ENCODE results near the gene TREM1. TPM values are rescaled to one million over a fixed set of nuclear protein-coding genes. Genes with fewer than 3 reads are reported as not detected.
A peak's percentile ranks its signal among the peaks of the same experiment; 100 is the strongest.

Gene TREM1
- total RNA-seq = 1 to 10 TPM in 2 of 3 donors, under 1 TPM in 1; 0.98 to 2.8 (median 1.3) TPM

GRCh38 chr6:41286544-41287346 lies at the start of gene TREM1:
Gene TREM1 (minus strand): TSS chr6:41286682. CDS start chr6:41286655, 27 bp downstream.
- Histone ChIP-seq H3K4me3 (no peak within 1 kb of the TSS), H3K27me3 (no peaks in the 10 kb centered on the region), H3K9me3 (no peaks in the 10 kb centered on the region), H3K27ac (no peak within 1 kb of the TSS), H3K36me3 (no peaks in the 10 kb centered on the region), H3K4me1 (no peaks in the 10 kb centered on the region)
- no peak for DNase-seq (ENCODE audit: low spot score in 2 of 2)
- TF ChIP-seq POLR2AphosphoS5 (IDR thresholded peaks at IDR 0.05) (peak in 1 of 3 donors; percentile 53), POLR2A (IDR thresholded peaks at IDR 0.05) (no peak), CTCF (IDR thresholded peaks at IDR 0.05) (no peak)
- intact Hi-C loops (cut with DNase I; ENCODE audit: low total_unique reads) = no loop called here

- H3K27ac ChIP-seq = no peak overlapping the region
- intact Hi-C loops (cut with DNase I; ENCODE audit: low total_unique reads) = loop anchor here (10.0 kb wide), 1 partner anchor 501 kb away; no protein-coding TSS in a partner anchor
- H3K4me3 ChIP-seq = no peak overlapping the region
- no peaks in the 10 kb centered on the region for H3K27me3 ChIP-seq
- DNase-seq (ENCODE audit: low spot score in 2 of 2) = no peak
- H3K9me3 ChIP-seq = no peaks in the 10 kb centered on the region
- no peaks in the 10 kb centered on the region for H3K4me1 ChIP-seq
- no peaks in the 10 kb centered on the region for H3K36me3 ChIP-seq
- TF ChIP-seq POLR2A (IDR thresholded peaks at IDR 0.05) = no peak
- no peak for TF ChIP-seq POLR2AphosphoS5 (IDR thresholded peaks at IDR 0.05)
- no peak for TF ChIP-seq CTCF (IDR thresholded peaks at IDR 0.05)
Measured at GRCh38 chr6:41335943-41336342, 49.5 kb upstream of the TREM1 start.

GRCh38 chr6:41335296-41335695 lies 48.8 kb upstream of the TREM1 start, which contains the start of gene NCR2:
Gene NCR2 (plus strand): TSS chr6:41335608. CDS start chr6:41335877, 269 bp downstream.
- H3K27ac ChIP-seq = no peak within 1 kb of the TSS
- H3K36me3 ChIP-seq = no peaks in the 10 kb centered on the region
- TF ChIP-seq CTCF (IDR thresholded peaks at IDR 0.05) (no peak), POLR2A (IDR thresholded peaks at IDR 0.05) (no peak), POLR2AphosphoS5 (IDR thresholded peaks at IDR 0.05) (no peak)
- intact Hi-C loops (cut with DNase I; ENCODE audit: low total_unique reads) = loop anchor here (10.0 kb wide), 1 partner anchor 500 kb away; no protein-coding TSS in a partner anchor
- no peak for DNase-seq (ENCODE audit: low spot score in 2 of 2)
- no peak within 1 kb of the TSS for H3K4me3 ChIP-seq
- no peaks in the 10 kb centered on the region for H3K9me3 ChIP-seq
- H3K4me1 ChIP-seq = no peaks in the 10 kb centered on the region
- no peaks in the 10 kb centered on the region for H3K27me3 ChIP-seq

GRCh38 chr6:41334482-41335040 lies 48.1 kb upstream of the TREM1 start:
- Histone ChIP-seq H3K9me3 (no peaks in the 10 kb centered on the region), H3K27me3 (no peaks in the 10 kb centered on the region)
- intact Hi-C loops (cut with DNase I; ENCODE audit: low total_unique reads) = loop anchor here (10.0 kb wide), 1 partner anchor 500 kb away; no protein-coding TSS in a partner anchor

More at GRCh38 chr6:41334482-41335040, 48.1 kb upstream of the TREM1 start:
- no peaks in the 10 kb centered on the region for H3K4me1 ChIP-seq
- TF ChIP-seq POLR2AphosphoS5 (IDR thresholded peaks at IDR 0.05) (no peak), CTCF (IDR thresholded peaks at IDR 0.05) (no peak), POLR2A (IDR thresholded peaks at IDR 0.05) (no peak)
- H3K27ac ChIP-seq = no peak overlapping the region
- H3K36me3 ChIP-seq = no peaks in the 10 kb centered on the region
- DNase-seq (ENCODE audit: low spot score in 2 of 2) = no peak
- no peak overlapping the region for H3K4me3 ChIP-seq

Data from breast epithelium (tissue), 4 donors.